Left lobe of liver (tissue), 2 donors: ENCODE measurements around the gene SUCLG2. TPM values are rescaled to one million over a fixed set of nuclear protein-coding genes. Genes with fewer than 3 reads are reported as not detected.

Source experiments
- ATAC-seq: fragments of 200-7000 bp; cut with Tn5 transposase; one replicate; pipeline ENCODE4 v1.9.1; 2020; ENCODE audit warnings: mild to moderate bottlenecking, moderate library complexity
- DNase-seq: peaks from one replicate; pipeline ENCODE4 v3.0.0-alpha.2; 2020; ENCODE audit warnings: low spot score
- total RNA-seq: library from RNA; stranded (reverse); gene quantifications from one replicate; pipeline ENCODE4 v1.2.1, GENCODE V29; 2021
- donor health status: DM: no; HTN: no; CAD: no; lungs with moderate emphysema.
- donor health status: DM: no; HTN: yes; CAD: no.

Gene SUCLG2
- total RNA-seq, 1 donor from 2014 or later: 157 TPM

GRCh38 chr3:67401921-67402320, 252.5 kb downstream of the SUCLG2 start:
- DNase-seq (peak; percentile 71), ATAC-seq (peak; percentile 78)

GRCh38 chr3:67400476-67400875, 253.9 kb downstream of the SUCLG2 start:
- no peak for DNase-seq
- peak; percentile 13 for ATAC-seq

- DNase-seq (no peak), ATAC-seq (no peak)
These were observed 265.2 kb downstream of the SUCLG2 start for GRCh38 chr3:67389176-67389575.

GRCh38 chr3:67388738-67389137, 265.7 kb downstream of the SUCLG2 start:
- no peak for ATAC-seq

GRCh38 chr3:67386451-67386850, 268.0 kb downstream of the SUCLG2 start:
- no peak for DNase-seq
- no peak for ATAC-seq

More at GRCh38 chr3:67388738-67389137, 265.7 kb downstream of the SUCLG2 start:
- no peak for DNase-seq

- DNase-seq (no peak), ATAC-seq (peak; percentile 67)
These were observed 269.5 kb downstream of the SUCLG2 start for GRCh38 chr3:67384760-67385397.

- ATAC-seq (no peak), DNase-seq (no peak)
These were observed 270.4 kb downstream of the SUCLG2 start for GRCh38 chr3:67384016-67384415.

- no peak for DNase-seq
- no peak for ATAC-seq
These were observed 271.0 kb downstream of the SUCLG2 start for GRCh38 chr3:67383379-67383778.

GRCh38 chr3:67382536-67382935, 271.9 kb downstream of the SUCLG2 start:
- DNase-seq: no peak
- ATAC-seq: no peak

- DNase-seq: no peak
These were observed 272.6 kb downstream of the SUCLG2 start for GRCh38 chr3:67381667-67382272.

GRCh38 chr3:67380118-67380517, 274.3 kb downstream of the SUCLG2 start:
- DNase-seq (no peak), ATAC-seq (no peak)

More at GRCh38 chr3:67381667-67382272, 272.6 kb downstream of the SUCLG2 start:
- peak; percentile 40 for ATAC-seq

- ATAC-seq: peak; percentile 34
- DNase-seq: no peak
These were observed 277.1 kb downstream of the SUCLG2 start for GRCh38 chr3:67377299-67377698.

GRCh38 chr3:67376416-67376815, 278.0 kb downstream of the SUCLG2 start:
- no peak for DNase-seq
- no peak for ATAC-seq

GRCh38 chr3:67375976-67376375, 278.4 kb downstream of the SUCLG2 start:
- ATAC-seq: no peak

GRCh38 chr3:67362686-67363085, 291.7 kb downstream of the SUCLG2 start:
- DNase-seq (no peak), ATAC-seq (no peak)

More at GRCh38 chr3:67375976-67376375, 278.4 kb downstream of the SUCLG2 start:
- no peak for DNase-seq

- DNase-seq (no peak), ATAC-seq (no peak)
These were observed 292.6 kb downstream of the SUCLG2 start for GRCh38 chr3:67361770-67362169.

- no peak for DNase-seq
- no peak for ATAC-seq
These were observed 293.1 kb downstream of the SUCLG2 start for GRCh38 chr3:67361323-67361722.

- DNase-seq (no peak), ATAC-seq (peak; percentile 93)
These were observed 296.6 kb downstream of the SUCLG2 start for GRCh38 chr3:67357610-67358458.

- DNase-seq (no peak), ATAC-seq (no peak)
These were observed 304.7 kb downstream of the SUCLG2 start for GRCh38 chr3:67349551-67350174.

- ATAC-seq (no peak), DNase-seq (no peak)
These were observed 308.3 kb downstream of the SUCLG2 start for GRCh38 chr3:67346081-67346480.

GRCh38 chr3:67335813-67336212, 318.6 kb downstream of the SUCLG2 start:
- ATAC-seq (no peak), DNase-seq (no peak)
